ENCODE results near the gene TP53INP2.

DNA sequence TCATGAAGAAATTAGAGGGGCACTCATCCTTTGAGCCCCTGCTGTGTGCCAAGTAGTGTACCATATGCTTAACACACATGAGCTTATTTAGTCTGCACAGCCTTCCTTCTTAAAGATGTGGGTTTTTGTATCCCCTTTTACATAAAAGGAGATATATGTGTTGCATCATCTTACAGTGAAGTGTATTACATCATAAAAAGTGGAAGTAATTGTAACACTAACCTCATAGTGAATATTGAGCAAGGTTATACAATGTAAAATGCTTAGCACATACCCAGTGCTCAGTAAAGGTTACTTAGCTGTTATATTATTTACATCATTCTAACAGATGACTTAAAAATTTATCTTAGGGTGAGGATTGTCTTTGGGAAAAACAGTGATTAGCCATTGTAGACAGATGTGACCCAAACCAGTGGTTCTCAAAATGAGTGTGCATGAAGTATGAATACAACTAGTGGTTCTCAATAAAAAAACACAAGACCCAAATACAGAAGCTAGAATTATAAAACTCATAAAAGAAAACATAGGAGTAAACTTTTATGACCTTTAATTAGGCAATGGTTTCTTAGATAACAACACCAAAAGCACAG lies 23.5 kb upstream of the TP53INP2 start:
- TF ChIP-seq RFX5 (IDR thresholded peaks at IDR 0.05; ENCODE audit: low read length), result no peak
- no peak for TF ChIP-seq CTCF (IDR thresholded peaks at IDR 0.05)
- no peak for TF ChIP-seq POLR2AphosphoS5 (IDR thresholded peaks at IDR 0.05; ENCODE audit: low read depth, low read length)
- TF ChIP-seq FOXM1 (IDR thresholded peaks at IDR 0.05; ENCODE audit: low read depth), result no peak
- TF ChIP-seq RAD21 (IDR thresholded peaks at IDR 0.05; ENCODE audit: low read length), result no peak
- TF ChIP-seq GATA2 (CRISPR knock-in tag; IDR thresholded peaks at IDR 0.05), result no peak
- no peak for TF ChIP-seq TCF12 (IDR thresholded peaks at IDR 0.05)
- TF ChIP-seq, protein P1, sequence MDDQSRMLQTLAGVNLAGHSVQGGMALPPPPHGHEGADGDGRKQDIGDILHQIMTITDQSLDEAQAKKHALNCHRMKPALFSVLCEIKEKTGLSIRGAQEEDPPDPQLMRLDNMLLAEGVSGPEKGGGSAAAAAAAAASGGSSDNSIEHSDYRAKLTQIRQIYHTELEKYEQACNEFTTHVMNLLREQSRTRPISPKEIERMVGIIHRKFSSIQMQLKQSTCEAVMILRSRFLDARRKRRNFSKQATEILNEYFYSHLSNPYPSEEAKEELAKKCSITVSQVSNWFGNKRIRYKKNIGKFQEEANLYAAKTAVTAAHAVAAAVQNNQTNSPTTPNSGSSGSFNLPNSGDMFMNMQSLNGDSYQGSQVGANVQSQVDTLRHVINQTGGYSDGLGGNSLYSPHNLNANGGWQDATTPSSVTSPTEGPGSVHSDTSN (IDR thresholded peaks at IDR 0.05), result no peak
- no peak for TF ChIP-seq JUND (IDR thresholded peaks at IDR 0.05)
- TF ChIP-seq MXI1 (IDR thresholded peaks at IDR 0.05; ENCODE audit: low read depth, low read length), result no peak
- TF ChIP-seq, protein P2, sequence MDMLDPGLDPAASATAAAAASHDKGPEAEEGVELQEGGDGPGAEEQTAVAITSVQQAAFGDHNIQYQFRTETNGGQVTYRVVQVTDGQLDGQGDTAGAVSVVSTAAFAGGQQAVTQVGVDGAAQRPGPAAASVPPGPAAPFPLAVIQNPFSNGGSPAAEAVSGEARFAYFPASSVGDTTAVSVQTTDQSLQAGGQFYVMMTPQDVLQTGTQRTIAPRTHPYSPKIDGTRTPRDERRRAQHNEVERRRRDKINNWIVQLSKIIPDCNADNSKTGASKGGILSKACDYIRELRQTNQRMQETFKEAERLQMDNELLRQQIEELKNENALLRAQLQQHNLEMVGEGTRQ (IDR thresholded peaks at IDR 0.05; ENCODE audit: borderline replicate concordance, low read depth, low read length), result no peak
- TF ChIP-seq TEAD4 (IDR thresholded peaks at IDR 0.05; ENCODE audit: borderline replicate concordance, insufficient read depth), result no peak
